OCI-LY3 (cell line): ENCODE data around the gene LCNL1.

ENCODE experiments used
- H2AFZ ChIP-seq: fragments of 200-600, 300-600 bp; shearing (Covaris generic); 2 replicates; pipeline ENCODE4 v1.6.0; 2014; ENCODE audit warnings: antibody characterized with exemption, low read depth, low read length
- H3K27ac ChIP-seq: fragments of 200-600, 300-600 bp; sonication (generic); 2 replicates; pipeline ENCODE4 v1.5.1; 2014; ENCODE audit warnings: mild to moderate bottlenecking, low read length, moderate library complexity, mixed read lengths
- H3K27me3 ChIP-seq: fragments of 200-600, 300-600 bp; sonication (generic); 2 replicates; pipeline ENCODE4 v1.6.1; 2014; ENCODE audit warnings: low read depth, low read length, mixed read lengths
- H3K36me3 ChIP-seq: fragments of 200-600, 300-600 bp; sonication (generic); replicated peaks from 2 replicates; pipeline ENCODE3; 2014; ENCODE audit warnings: low read depth, low read length, mixed read lengths
- H3K4me1 ChIP-seq: fragments of 300-600, 200-600 bp; sonication (generic); 2 replicates; pipeline ENCODE4 v1.6.1; 2014; ENCODE audit warnings: low read length, mixed read lengths
- H3K4me2 ChIP-seq: fragments of 200-600, 300-600 bp; sonication (generic); 2 replicates; pipeline ENCODE4 v1.6.1; 2014; ENCODE audit warnings: low read length, mixed read lengths
- H3K4me3 ChIP-seq: fragments of 300-600, 200-600 bp; sonication (generic); 2 replicates; pipeline ENCODE4 v1.5.1; 2014; ENCODE audit warnings: antibody characterized with exemption, mild to moderate bottlenecking, low read length, moderate library complexity
- H3K79me2 ChIP-seq: fragments of 300-600, 200-600 bp; shearing (Covaris generic); 2 replicates; pipeline ENCODE4 v1.6.1; 2014; ENCODE audit warnings: mild to moderate bottlenecking, low read length, mixed read lengths
- H3K9ac ChIP-seq: fragments of 300-600, 200-600 bp; shearing (Covaris generic); 2 replicates; pipeline ENCODE4 v1.6.0; 2014; ENCODE audit warnings: mild to moderate bottlenecking, low read length, moderate library complexity
- H3K9me3 ChIP-seq: fragments of 200-600, 300-600 bp; shearing (Covaris generic); 2 replicates; pipeline ENCODE4 v1.6.1; 2014; ENCODE audit warnings: low read length, mixed read lengths; ENCODE audit not compliant: insufficient read depth
- H4K20me1 ChIP-seq: fragments of 200-600, 300-600 bp; sonication (generic); 2 replicates; pipeline ENCODE4 v1.6.1; 2016; ENCODE audit warnings: low read length, mixed read lengths; ENCODE audit not compliant: insufficient read depth
- CTCF ChIP-seq: fragments of 200-600, 300-600 bp; sonication (generic); IDR thresholded peaks from 2 replicates; pipeline ENCODE4 v1.5.1; 2014; ENCODE audit warnings: antibody characterized with exemption, low read length, low read depth
- EZH2phosphoT487 ChIP-seq: fragments of 200-600 bp; shearing (Covaris generic); IDR thresholded peaks from 2 replicates; pipeline ENCODE4 v1.6.1; 2018; ENCODE audit warnings: antibody characterized with exemption, mixed run types, low read depth

The LCNL1 gene

GRCh38 chr9:137007108-137007815 lies 24.5 kb downstream of the LCNL1 start:
- Histone ChIP-seq H3K4me2 (no peak overlapping the region), H3K9me3 (no peaks in the 10 kb centered on the region), H4K20me1 (no peaks in the 10 kb centered on the region), H3K9ac (no peak overlapping the region), H3K27ac (no peak overlapping the region), H3K27me3 (peaks cover under 1% of the 10 kb centered on the region), H3K79me2 (no peaks in the 10 kb centered on the region), H3K4me1 (no peaks in the 10 kb centered on the region), H3K36me3 (no peaks in the 10 kb centered on the region), H3K4me3 (no peak overlapping the region), H2AFZ (no peak overlapping the region)
- no peak for TF ChIP-seq EZH2phosphoT487
- TF ChIP-seq CTCF = no peak

GRCh38 chr9:137007816-137008270 lies 25.1 kb downstream of the LCNL1 start:
- Histone ChIP-seq H3K27me3 (no peaks in the 10 kb centered on the region; the same call in 1 of the 2 replicates), H3K27ac (no peak overlapping the region), H3K9ac (no peak overlapping the region), H3K9me3 (no peaks in the 10 kb centered on the region), H3K4me2 (no peak overlapping the region), H4K20me1 (no peaks in the 10 kb centered on the region), H3K79me2 (no peaks in the 10 kb centered on the region), H2AFZ (no peak overlapping the region), H3K4me3 (no peak overlapping the region), H3K36me3 (no peaks in the 10 kb centered on the region), H3K4me1 (no peaks in the 10 kb centered on the region)
- TF ChIP-seq CTCF (no peak), EZH2phosphoT487 (no peak)

- Histone ChIP-seq H3K4me3 (no peak overlapping the region), H3K79me2 (no peaks in the 10 kb centered on the region), H4K20me1 (no peaks in the 10 kb centered on the region), H2AFZ (no peak overlapping the region), H3K4me1 (no peaks in the 10 kb centered on the region), H3K9ac (no peak overlapping the region), H3K36me3 (no peaks in the 10 kb centered on the region), H3K27me3 (no peaks in the 10 kb centered on the region), H3K9me3 (no peaks in the 10 kb centered on the region), H3K27ac (no peak overlapping the region), H3K4me2 (no peak overlapping the region)
- no peak for TF ChIP-seq CTCF
- no peak for TF ChIP-seq EZH2phosphoT487
Measured at GRCh38 chr9:137008312-137008711, 25.5 kb downstream of the LCNL1 start.

- no peaks in the 10 kb centered on the region for H3K9me3 ChIP-seq
- no peaks in the 10 kb centered on the region for H3K36me3 ChIP-seq
Measured at GRCh38 chr9:137009217-137009616, 26.4 kb downstream of the LCNL1 start.

More at GRCh38 chr9:137009217-137009616, 26.4 kb downstream of the LCNL1 start:
- no peak overlapping the region for H3K4me3 ChIP-seq
- no peaks in the 10 kb centered on the region for H3K4me1 ChIP-seq
- H3K79me2 ChIP-seq = no peaks in the 10 kb centered on the region
- H2AFZ ChIP-seq = no peak overlapping the region
- no peaks in the 10 kb centered on the region for H3K27me3 ChIP-seq
- no peak overlapping the region for H3K9ac ChIP-seq
- H3K4me2 ChIP-seq = no peak overlapping the region
- H3K27ac ChIP-seq = no peak overlapping the region
- no peaks in the 10 kb centered on the region for H4K20me1 ChIP-seq
- TF ChIP-seq CTCF = no peak
- no peak for TF ChIP-seq EZH2phosphoT487
